ENCODE data around the gene FRMD1. TPM values are rescaled to one million over a fixed set of nuclear protein-coding genes. Genes with fewer than 3 reads are reported as not detected.

FRMD1 gene
- not detected in 2 replicates for total RNA-seq

DNA sequence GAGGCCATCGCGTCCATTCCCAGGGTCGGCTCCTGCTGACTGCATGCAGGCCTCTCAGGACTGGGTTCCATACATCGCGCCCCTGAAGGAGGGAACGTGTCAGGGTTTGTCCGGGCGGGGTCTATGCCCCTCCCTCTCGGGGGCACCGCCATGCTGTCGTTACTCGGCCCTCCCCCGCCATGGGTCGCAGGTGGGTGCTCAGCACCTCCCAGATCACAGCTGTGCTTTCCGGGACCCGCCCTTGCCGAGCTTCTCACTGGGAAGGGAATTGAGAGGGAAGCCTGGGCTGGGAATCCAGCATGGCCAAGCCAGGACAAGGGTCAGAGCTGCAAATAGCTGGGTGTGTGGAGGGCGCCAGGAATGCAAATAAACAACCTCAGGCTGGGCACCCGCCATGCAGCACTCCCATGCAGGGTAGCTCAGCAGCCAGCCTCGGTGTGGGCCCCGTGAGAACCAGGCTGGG is at the start of gene FRMD1:
Gene FRMD1 (minus strand): TSS at position 270 of the 463 bp plus-strand sequence. CDS start 118 bp downstream, at position 152.

Other genes starting within 250 kb of the FRMD1 start
- gene KIF25, start 81.5 kb downstream of the FRMD1 start, total RNA-seq: not detected in 2 replicates
- gene DACT2, start 240.6 kb upstream of the FRMD1 start, total RNA-seq: not detected in 2 replicates